ENCODE data around the gene ELF4. TPM values are rescaled to one million over a fixed set of nuclear protein-coding genes. Genes with fewer than 3 reads are reported as not detected.
A peak's percentile ranks its signal among the peaks of the same experiment; 100 is the strongest.

Gene ELF4
- total and polyA plus RNA-seq, 2 of the 13 experiments (the other 11 are each of a cell fraction or from before 2014, with no cell fraction given): 1.3 to 2.6 TPM

GRCh38 chrX:130109429-130110378 lies 593 bp downstream of the ELF4 start (continued):
- TF ChIP-seq MTF2 (CRISPR knock-in tag; IDR thresholded peaks at IDR 0.05; ENCODE audit: borderline replicate concordance) (peak; percentile 58; the same call in 1 of the 2 replicates), ZNF251 (CRISPR knock-in tag; IDR thresholded peaks at IDR 0.05) (no peak), ZFX (CRISPR knock-in tag; IDR thresholded peaks at IDR 0.05; ENCODE audit: low read depth) (0 out of 2 replicates have a peak, but pooled peaks have one; percentile 7), ZNF292 (CRISPR knock-in tag; IDR thresholded peaks at IDR 0.05; ENCODE audit: borderline replicate concordance, low read depth) (no peak), SPEN (CRISPR knock-in tag; IDR thresholded peaks at IDR 0.05; ENCODE audit: low read depth) (no peak)

GRCh38 chrX:130108647-130109428 lies 1.5 kb downstream of the ELF4 start:
- POLR2A ChIA-PET: interaction anchor here (1.1 to 2.0 kb wide), 3 partner anchors 10 to 57 kb away, joined by 3 to 6 read pairs (median 3); partner anchors contain the start of gene AIFM1
- peak; percentile 63 for ATAC-seq
- in situ Hi-C loops (cut with HindIII; ENCODE audit: extremely low pct_ligation_motif_present, low pct_unique_long_range_greater_than_20kb) (no loop called here), intact Hi-C loops (cut with micrococcal nuclease; ENCODE audit: unreplicated experiment) (no loop called here)
- Histone ChIP-seq H3K4me3 (replicated peaks in 1 of 3; ENCODE audit: insufficient read depth in 1 of 3, low read depth in 2 of 3, low read length in 3 of 3) (peak overlapping the region in 2 of 3 experiments; percentile 55 to 67; a peak in 4 of 6 replicates), H3K4me1 (ENCODE audit: insufficient read depth, low read length) (peaks cover 23% of the 10 kb centered on the region), H3K4me2 (ENCODE audit: low read depth, low read length) (peak overlapping the region; percentile 69), H2AFZ (ENCODE audit: low read length) (no peak overlapping the region), H3K79me2 (ENCODE audit: insufficient read depth, low read length) (no peaks in the 10 kb centered on the region), H3K9me3 (ENCODE audit: low read length) (no peaks in the 10 kb centered on the region), H4K20me1 (ENCODE audit: insufficient read depth, low read length) (no peaks in the 10 kb centered on the region), H3K36me3 (replicated peaks in 1 of 2; ENCODE audit: control insufficient read depth in 1 of 2, insufficient read depth in 2 of 2, low read length in 2 of 2) (no peaks in the 10 kb centered on the region), H3K9ac (ENCODE audit: insufficient read depth, low read depth, low read length) (no peak overlapping the region), H3K27ac (ENCODE audit: extremely low read length, insufficient read depth, low read length) (no peak overlapping the region), H3K27me3 (ENCODE audit: control insufficient read depth in 1 of 2, insufficient read depth in 2 of 2, low read length in 2 of 2) (no peaks in the 10 kb centered on the region)
- 18% methylated on average over 4 of the region's 9 CpGs for WGBS (ENCODE audit: low lambda C conversion rate)
- BruUV-seq (replicated peaks): no TSS peak
- peak; percentile 17 for DNase-seq (ENCODE audit: low spot score)
- FAIRE-seq: peak; percentile 79
- CTCF ChIA-PET (ENCODE audit: low intra/inter-chr PET ratio, low total read pairs): no interaction called here
- TF ChIP-seq ZNF350 (CRISPR knock-in tag; IDR thresholded peaks at IDR 0.05; ENCODE audit: borderline replicate concordance, low read depth) (no peak), MEF2D (CRISPR knock-in tag; IDR thresholded peaks at IDR 0.05) (no peak), TFAP4 (IDR thresholded peaks at IDR 0.05; ENCODE audit: borderline replicate concordance, low read depth) (peak; percentile 67; the same call in 1 of the 2 replicates), E2F5 (CRISPR knock-in tag; conservative IDR thresholded peaks at IDR 0.05) (no peak), PRMT3 (CRISPR knock-in tag; IDR thresholded peaks at IDR 0.05; ENCODE audit: borderline replicate concordance, low read depth) (no peak), TBX2 (CRISPR knock-in tag; IDR thresholded peaks at IDR 0.05; ENCODE audit: borderline replicate concordance) (no peak), SNRNP70 (IDR thresholded peaks at IDR 0.05; ENCODE audit: low read depth, low read length) (no peak), CERS6 (CRISPR knock-in tag; IDR thresholded peaks at IDR 0.05) (no peak), SIX4 (CRISPR knock-in tag; IDR thresholded peaks at IDR 0.05) (no peak), NFIC (IDR thresholded peaks at IDR 0.05; ENCODE audit: low read length) (no peak), ZNF274 (CRISPR knock-in tag; IDR thresholded peaks at IDR 0.05) (no peak), ZFX (CRISPR knock-in tag; IDR thresholded peaks at IDR 0.05; ENCODE audit: low read depth) (peak; percentile 23; the same call in 1 of the 2 replicates), ZNF263 (CRISPR knock-in tag; IDR thresholded peaks at IDR 0.05) (peak; percentile 49), NKX3-1 (CRISPR knock-in tag; IDR thresholded peaks at IDR 0.05) (no peak), RBM22 (optimal IDR thresholded peaks at IDR 0.05; ENCODE audit: low read length) (no peak)

All from HepG2 (cell line).